HS-5 (cell line): Measurements from ENCODE around the gene ITIH5.

Experiments
- DNase-seq: peaks from one replicate; pipeline ENCODE4 v3.0.0-alpha.2; 2012; ENCODE audit warnings: low read depth

The ITIH5 gene

GRCh38 chr10:7626283-7626682 lies 40.5 kb downstream of the ITIH5 start:
- DNase-seq, result no peak

- no peak for DNase-seq
These were observed 40.9 kb downstream of the ITIH5 start for GRCh38 chr10:7625836-7626235.

GRCh38 chr10:7625009-7625408 lies 41.8 kb downstream of the ITIH5 start:
- DNase-seq, result no peak

- no peak for DNase-seq
These were observed 43.8 kb downstream of the ITIH5 start for GRCh38 chr10:7622969-7623368.

GRCh38 chr10:7618461-7618860 lies 48.3 kb downstream of the ITIH5 start:
- no peak for DNase-seq

- no peak for DNase-seq
These were observed 54.9 kb downstream of the ITIH5 start for GRCh38 chr10:7611909-7612308.

GRCh38 chr10:7610651-7611389 lies 55.9 kb downstream of the ITIH5 start:
- peak; percentile 68 for DNase-seq

- no peak for DNase-seq
These were observed 56.7 kb downstream of the ITIH5 start for GRCh38 chr10:7610026-7610425.

- DNase-seq, result no peak
These were observed 57.2 kb downstream of the ITIH5 start for GRCh38 chr10:7609556-7609955.

GRCh38 chr10:7608001-7608400 lies 58.8 kb downstream of the ITIH5 start:
- DNase-seq, result no peak

GRCh38 chr10:7606951-7607404 lies 59.8 kb downstream of the ITIH5 start:
- no peak for DNase-seq

GRCh38 chr10:7605565-7606295 lies 61.0 kb downstream of the ITIH5 start:
- DNase-seq, result no peak

- DNase-seq, result no peak
These were observed 65.6 kb downstream of the ITIH5 start for GRCh38 chr10:7601023-7601656.

GRCh38 chr10:7598771-7599170 lies 68.0 kb downstream of the ITIH5 start:
- DNase-seq, result no peak

GRCh38 chr10:7596356-7596755 lies 70.4 kb downstream of the ITIH5 start:
- DNase-seq, result no peak

GRCh38 chr10:7593905-7594304 lies 72.9 kb downstream of the ITIH5 start:
- DNase-seq, result no peak

GRCh38 chr10:7593063-7593462 lies 73.7 kb downstream of the ITIH5 start:
- no peak for DNase-seq

GRCh38 chr10:7592627-7593026 lies 74.1 kb downstream of the ITIH5 start:
- DNase-seq, result no peak

GRCh38 chr10:7590271-7590670 lies 76.5 kb downstream of the ITIH5 start:
- DNase-seq, result no peak

- DNase-seq, result no peak
These were observed 77.0 kb downstream of the ITIH5 start for GRCh38 chr10:7589748-7590147.

GRCh38 chr10:7587865-7588188 lies 78.9 kb downstream of the ITIH5 start:
- no peak for DNase-seq

GRCh38 chr10:7587168-7587864 lies 79.5 kb downstream of the ITIH5 start:
- DNase-seq, result no peak

- DNase-seq, result no peak
These were observed 81.5 kb downstream of the ITIH5 start for GRCh38 chr10:7585228-7585627.
